T-helper 22 cell (primary cell): ENCODE data around the gene PANK1.
"Not testable (repeated sequence)": the region's sequence is repeated elsewhere in the genome, so short reads cannot be mapped to it uniquely, and the experiment has no call there.

Experiments used
- DNase-seq: peaks from one replicate; pipeline ENCODE4 v3.0.0-alpha.2; 2020; ENCODE audit warnings: low read depth

Gene PANK1

DNA sequence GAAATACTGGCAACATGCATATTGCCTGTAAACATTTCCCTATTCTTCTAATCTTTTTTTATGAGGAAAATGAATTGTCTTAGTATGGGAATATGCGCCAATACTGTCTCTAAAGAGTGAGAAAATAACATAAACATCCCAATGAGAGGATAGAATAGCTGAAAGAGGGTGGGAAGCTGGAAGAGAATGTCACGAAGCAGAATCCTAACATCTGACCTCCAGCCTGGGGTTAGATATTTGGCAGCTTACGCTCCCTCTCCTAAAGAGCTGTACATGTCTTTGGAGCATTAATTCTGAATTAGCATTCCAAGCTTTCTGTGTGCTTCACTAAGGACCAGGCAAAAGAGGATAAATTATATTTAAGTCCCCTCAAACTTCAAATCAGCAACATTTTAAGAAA lies 78.0 kb downstream of the PANK1 start:
- DNase-seq = no peak

DNA sequence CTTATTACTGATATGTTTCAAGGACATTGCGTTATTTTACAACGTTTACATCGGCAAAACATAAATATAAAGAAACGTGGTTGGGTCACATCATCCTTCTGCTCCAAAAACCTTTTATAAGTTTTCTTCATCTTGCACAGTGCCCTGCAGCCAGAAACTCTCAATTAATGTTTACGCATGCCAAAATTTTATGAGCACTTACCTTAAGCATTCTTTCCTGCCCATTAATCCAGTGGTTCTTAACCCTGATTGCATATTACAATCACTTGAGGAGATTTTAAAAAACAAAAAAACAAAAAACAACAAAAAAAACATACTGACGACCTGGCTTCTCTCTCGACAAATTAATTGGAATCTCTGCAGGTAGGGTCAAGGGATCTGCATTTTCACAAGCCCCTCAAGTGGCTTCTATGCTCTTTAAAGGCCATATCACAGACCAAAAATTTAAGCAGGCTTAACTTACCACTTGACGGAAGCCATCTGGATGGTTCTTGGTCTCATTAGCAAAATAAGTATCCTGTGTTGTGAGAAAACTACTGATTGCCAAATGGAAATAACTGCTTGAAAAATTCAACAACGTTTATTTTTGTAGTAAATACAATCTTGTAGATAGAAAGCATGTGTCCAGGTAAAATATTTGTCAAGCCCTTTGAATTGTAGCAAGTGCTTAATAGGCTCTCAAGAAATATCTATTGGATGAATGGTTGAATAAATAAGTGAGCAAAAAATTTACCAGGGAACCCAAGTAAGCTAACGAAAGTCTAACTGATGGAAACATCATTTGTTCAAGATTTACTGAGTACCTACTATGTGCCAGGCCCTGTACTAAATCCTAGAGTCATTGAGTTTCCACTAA lies 78.7 kb downstream of the PANK1 start:
- no peak for DNase-seq

GRCh38 chr10:89565180-89565579 lies 79.9 kb downstream of the PANK1 start:
- DNase-seq = no peak

DNA sequence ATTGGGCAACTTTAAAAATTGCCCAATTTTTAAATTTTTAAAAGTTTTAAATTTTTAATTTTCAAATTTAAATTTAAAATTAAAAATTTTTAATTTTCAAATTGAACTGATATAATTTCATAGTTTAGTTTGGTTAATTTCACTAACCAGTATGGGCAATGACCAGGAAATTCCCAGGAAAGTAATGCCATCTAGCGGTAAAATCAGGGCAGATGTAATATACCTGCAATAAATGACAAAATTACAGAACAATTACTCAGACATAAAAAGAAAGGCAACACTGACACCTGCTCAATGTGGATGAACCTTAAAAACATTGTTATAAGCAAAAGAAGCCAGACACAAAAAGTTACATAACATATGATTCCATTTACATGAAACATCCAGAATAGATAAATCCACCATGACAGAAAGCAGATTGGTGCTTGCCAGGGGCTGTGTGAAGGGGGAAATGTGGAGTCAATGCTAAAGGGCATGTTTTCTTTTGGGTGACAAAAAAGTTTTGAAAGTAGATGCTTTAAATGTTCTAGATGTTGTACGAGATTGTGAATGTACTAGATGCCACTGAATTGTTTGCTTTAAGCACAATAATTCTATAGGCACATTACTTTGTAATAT lies 81.1 kb downstream of the PANK1 start:
- DNase-seq = no peak

DNA sequence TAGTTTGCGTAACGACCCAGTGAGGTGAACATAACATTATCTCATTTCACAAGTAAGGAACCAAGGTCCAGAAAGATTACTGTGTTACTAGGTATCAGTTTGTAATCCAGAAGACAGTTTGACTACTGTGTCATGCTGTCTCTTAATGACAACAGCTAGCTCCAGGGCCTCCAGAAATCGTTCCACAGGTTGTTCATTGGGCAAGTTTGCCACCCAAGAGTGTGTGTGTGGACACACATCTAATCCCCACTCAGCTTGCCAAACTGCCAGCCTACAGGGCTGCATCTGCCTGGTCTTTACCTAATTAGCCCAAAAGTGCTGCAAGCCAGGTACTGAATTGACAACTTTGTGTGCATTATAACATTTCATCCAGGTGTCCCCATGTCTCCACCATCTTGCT lies 81.7 kb downstream of the PANK1 start:
- DNase-seq = no peak

- DNase-seq = no peak
These were observed 88.4 kb downstream of the PANK1 start for GRCh38 chr10:89556600-89556999.

DNA sequence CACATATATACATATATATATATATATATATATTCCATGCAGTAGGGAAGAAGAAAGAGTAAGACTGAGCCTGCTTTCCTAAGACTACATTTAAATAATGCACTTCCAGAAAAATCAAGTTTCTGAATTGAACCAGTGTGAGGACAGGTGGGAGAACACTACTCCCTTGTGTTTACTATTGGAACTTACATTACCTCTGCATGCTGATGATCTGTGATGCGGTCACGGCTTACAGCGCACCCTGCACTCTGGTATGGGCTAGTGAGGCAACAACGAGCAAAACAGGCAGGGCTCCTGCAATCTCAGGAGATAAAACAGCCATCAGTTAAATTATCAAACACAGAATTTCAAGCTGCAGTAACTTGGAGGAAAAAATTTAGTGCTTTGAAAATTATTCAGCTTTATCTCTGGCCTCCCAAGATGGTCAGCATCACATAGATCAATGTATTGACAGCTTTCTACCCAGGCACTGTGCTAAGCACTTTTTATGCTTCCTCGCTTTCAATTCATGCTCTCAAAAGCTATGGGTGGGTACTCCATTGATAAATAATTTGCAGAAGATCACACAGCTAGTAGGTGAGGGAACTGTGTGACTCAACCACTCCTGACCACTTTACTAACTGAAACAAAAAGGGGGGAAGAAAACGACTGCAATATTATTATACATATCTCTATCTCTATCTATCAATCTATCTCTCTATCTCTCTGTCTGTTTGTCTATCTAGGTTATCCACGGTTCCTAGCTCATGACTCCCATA lies 89.2 kb downstream of the PANK1 start:
- no peak for DNase-seq

DNA sequence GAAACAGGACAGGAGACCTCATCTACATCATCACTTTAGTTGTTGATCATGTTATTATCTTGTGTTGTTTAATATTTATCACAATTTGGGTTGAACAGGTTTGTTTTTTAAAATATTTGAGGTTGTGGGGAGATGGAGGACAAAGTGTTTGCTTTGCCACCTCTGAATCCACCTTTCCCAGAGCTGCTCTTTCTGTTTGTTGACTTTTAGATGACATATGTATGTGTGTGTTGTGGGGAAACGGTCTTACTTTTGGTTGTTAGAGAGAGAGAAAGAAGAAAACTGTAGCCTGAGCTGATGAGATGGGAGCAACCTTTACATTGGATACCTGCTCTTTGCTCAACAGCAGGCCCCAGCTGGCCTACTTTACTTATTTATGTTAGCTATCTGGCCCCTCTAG lies 90.6 kb downstream of the PANK1 start:
- no peak for DNase-seq

DNA sequence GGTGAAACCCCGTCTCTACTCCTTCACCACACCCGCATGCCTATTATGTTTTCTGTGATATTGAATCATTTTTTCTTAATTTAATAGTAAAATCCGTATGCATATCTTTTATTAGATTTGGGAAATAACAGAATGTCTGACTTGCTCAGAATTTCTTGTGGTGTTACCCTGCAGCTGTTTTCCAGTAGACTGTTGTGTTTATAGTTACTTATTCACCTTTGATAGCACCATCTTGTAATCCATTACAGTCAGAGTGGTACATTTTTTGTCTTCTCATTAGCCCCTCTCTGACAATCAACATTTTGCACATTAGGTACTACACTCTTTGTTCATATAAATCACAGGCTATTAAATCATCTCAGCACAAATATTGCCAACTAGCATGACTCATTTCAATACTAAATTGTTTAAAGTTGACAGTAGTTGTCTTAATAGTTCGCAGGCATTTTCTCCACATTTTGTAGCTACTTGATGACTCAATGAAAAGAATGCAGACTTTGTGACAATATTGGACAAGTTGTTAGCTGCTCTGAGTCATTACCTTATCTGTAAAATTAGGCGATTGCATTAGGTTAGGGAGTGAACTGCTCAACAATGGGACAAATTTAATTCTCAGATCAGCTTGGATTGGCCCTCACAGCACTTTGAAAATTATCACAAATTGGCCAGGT lies 91.8 kb downstream of the PANK1 start:
- DNase-seq = no peak

GRCh38 chr10:89552213-89552612 lies 92.8 kb downstream of the PANK1 start:
- DNase-seq = no peak

DNA sequence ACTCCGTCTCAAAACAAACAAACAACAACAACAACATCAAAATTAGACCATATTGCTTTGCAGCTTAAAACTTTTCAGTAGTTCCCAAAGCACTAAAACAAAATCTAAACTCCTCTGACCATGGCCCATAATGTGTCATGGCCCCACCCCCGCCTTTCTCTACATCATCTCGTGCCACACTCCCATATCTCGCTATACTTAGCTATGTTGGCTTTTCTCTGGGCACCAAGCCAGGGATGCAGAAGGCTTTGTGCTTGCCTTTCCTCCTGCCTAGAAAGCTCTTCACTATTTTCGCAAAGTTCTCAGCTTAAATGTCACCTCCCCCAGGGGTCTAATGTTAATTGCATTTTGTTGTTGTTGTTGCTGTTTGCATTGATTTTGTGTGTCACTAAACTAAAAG lies 94.5 kb downstream of the PANK1 start:
- DNase-seq = no peak

DNA sequence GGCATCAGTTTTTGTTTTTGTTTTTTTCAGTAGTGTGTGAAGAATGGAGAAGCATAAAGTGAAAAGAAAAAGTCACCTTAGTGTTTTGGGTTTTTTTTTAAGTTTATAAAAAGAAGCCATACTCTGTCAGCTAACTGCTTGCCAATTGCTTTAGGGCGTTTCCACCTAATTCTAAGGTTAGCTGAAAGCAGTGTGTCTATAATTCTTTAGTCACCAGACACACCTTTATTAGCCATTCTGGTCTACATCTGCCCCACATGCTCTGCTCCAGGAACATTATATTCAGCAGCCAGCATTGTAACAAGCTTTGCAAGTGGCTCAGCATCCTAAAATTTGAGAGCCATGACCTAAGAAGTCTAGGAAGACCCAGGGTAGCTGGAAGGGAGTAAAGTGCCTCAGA lies 95.5 kb downstream of the PANK1 start:
- DNase-seq = no peak

GRCh38 chr10:89548673-89549072 lies 96.4 kb downstream of the PANK1 start:
- no peak for DNase-seq

DNA sequence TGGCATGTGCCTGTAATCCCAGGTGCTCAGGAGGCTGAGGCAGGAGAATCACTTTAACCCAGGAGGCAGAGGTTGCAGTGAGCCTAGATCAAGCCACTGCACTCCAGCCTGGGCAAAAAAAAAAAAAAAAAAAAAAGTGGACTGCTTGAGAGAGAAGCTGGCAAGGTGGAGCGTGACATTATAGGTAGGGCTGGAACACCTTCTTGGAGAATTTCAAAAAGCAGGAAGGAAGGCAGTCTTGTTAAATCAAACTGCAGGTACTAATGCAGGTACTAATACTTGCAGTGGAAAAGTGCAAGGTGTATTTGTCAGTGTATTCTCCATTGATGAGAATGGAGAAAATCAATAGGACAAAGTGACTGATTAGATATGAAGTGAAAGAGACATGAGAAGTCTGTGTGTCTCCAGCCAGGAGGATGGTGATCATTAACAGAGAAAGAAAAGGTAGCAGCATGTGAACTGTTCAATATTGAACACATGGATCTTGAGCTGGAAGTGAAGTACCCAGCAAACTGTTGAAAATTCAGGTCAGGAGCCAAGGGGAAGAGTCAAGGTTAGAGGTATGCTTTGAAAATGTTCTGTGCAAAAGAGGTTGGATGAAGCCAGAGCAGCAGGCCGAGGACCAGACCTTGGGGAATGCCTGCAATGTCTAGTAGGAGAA lies 97.1 kb downstream of the PANK1 start:
- no peak for DNase-seq

GRCh38 chr10:89546651-89547050 lies 98.4 kb downstream of the PANK1 start:
- not testable (repeated sequence) for DNase-seq

DNA sequence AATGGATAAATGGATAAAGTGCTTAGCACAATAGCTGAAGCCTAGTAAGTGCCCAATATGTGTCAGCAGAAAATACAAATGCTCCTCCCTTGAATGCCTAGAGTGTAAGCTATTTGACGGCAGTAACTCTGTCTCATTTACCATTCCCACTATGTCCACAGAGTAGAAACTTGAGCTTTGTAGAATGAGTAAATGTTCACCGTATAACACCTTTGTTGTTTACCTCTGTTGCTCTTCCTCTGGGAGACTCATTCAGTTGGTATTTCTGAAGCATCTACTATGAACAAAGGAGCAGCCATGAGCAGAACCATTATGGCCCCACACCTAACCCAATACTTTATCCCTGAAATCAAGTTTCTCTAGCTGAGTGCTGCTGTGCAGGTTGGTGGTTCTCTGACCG lies 101.2 kb downstream of the PANK1 start:
- DNase-seq = no peak

GRCh38 chr10:89540420-89540949 lies 104.6 kb downstream of the PANK1 start:
- DNase-seq = no peak

- no peak for DNase-seq
These were observed 107.7 kb downstream of the PANK1 start for GRCh38 chr10:89537364-89537763.

- no peak for DNase-seq
These were observed 109.1 kb downstream of the PANK1 start for GRCh38 chr10:89536013-89536354.

DNA sequence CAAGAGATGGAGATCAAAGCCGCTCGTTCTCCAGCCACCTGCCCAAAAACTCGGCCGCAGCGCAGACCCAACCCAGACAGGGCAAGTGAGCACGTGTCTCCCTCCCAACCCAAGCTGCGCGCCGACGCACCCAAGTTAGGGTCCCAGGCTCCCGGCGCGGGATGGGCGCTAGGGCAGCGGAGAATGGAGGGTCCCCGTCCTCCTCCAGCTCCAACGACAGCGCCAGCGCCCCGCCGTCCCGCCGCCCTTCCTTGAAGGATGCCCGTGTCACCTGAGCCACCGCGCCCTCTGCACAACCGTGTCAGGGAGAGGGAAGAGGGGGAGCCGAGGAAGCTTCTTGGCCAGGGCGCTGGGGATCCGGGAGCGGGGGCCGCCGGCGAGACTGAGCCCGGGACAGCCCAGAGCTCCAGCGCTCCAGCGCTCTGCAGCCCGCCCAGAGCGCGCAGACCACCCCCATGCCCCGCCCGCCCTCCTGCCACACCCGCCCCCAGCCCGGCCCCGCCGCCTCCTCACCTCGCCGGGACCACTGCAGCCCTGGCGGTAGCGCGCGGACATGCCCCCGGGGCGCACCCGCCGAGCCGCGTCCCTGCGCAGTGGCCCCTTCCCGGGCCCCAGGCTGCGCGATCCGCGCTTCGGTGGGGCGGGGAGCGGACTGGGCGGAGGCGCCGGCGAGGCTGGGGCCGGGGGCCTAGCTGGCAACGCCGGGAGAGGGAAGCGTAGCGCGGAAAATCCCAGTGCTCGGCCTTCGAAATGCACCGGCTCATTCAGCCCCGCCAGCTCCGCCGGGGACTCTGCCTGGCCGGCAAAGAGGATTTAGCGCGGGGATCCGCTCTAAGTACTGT lies 109.7 kb downstream of the PANK1 start, which contains the start of gene SLC16A12:
Gene SLC16A12 (minus strand): TSS at position 424 of the 842 bp plus-strand sequence. CDS start 73,016 bp downstream, outside the sequence.
- no peak for DNase-seq

DNA sequence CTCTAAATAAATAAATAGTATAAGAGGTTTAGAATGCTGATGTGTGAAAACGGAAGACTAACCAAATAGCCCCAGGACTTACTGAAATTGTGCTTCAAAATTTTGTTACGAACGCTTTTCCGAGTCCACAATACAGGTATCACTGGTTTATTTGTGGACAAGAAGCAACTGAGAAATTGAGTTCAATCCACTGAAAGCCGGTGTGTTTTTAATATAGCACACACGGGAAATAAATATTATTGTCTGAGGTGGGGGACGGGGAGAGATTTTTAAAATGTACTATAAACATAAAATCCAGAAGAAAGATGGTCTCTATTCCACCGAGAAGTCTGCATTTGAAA lies 110.2 kb downstream of the PANK1 start:
- no peak for DNase-seq
